ENCODE results near the gene CCDC185. TPM values are rescaled to one million over a fixed set of nuclear protein-coding genes. Genes with fewer than 3 reads are reported as not detected.

The CCDC185 gene
- total and polyA plus RNA-seq, 10 of the 15 experiments (the other 5 are each of a cell fraction or from before 2014, with no cell fraction given) = not detected

DNA sequence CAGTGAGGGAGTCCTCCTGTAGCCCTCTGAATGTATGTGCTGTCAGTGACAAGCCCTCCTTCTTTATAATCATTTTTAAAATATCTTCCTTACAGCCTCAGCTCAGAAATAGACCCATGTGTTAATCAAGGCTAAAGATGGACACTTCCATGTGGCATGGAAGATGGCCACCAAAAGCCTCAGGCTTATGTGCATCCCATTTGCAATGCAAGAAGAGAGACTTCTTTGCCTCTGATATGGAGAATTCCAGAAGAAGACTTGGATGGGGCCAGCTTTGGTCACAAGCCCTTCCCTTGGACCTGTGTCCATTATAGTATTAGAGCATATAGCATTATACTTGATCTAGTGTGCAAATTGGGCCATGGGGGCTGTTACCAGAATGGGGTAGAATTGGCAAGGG is 18.5 kb downstream of the CCDC185 start:
- H3K9ac ChIP-seq (ENCODE audit: control insufficient read depth, insufficient read depth, low read length) = no peak overlapping the region
- H3K9me3 ChIP-seq (replicated peaks; ENCODE audit: control insufficient read depth, insufficient read depth, low read length) = no peaks in the 10 kb centered on the region
- intact Hi-C loops (cut with micrococcal nuclease; ENCODE audit: unreplicated experiment) (no loop called here), in situ Hi-C loops (cut with MboI) (no loop called here)
- H3K27ac ChIP-seq (ENCODE audit: control insufficient read depth, insufficient read depth) = no peak overlapping the region
- ChIA-PET RAD21 (ENCODE audit: unreplicated experiment) (no interaction called here), CTCF (interaction anchor here (1.5 kb wide), 1 partner anchor 288 kb away, joined by 6 read pairs; no protein-coding TSS in a partner anchor), POLR2A (no interaction called here), SMC1A (ENCODE audit: uncharacterized antibody, unreplicated experiment) (no interaction called here)
- H4K20me1 ChIP-seq (ENCODE audit: control insufficient read depth, insufficient read depth) = no peaks in the 10 kb centered on the region
- no peaks in the 10 kb centered on the region; a peak in 1 of 4 replicates for H3K27me3 ChIP-seq (replicated peaks in 1 of 2; ENCODE audit: control insufficient read depth in 2 of 2, insufficient read depth in 2 of 2, low read length in 1 of 2)
- no peaks in the 10 kb centered on the region for H3K36me3 ChIP-seq (ENCODE audit: control insufficient read depth in 2 of 2, insufficient read depth in 2 of 2, low read length in 1 of 2)
- H3K4me3 ChIP-seq = no peak overlapping the region
- BruUV-seq (replicated peaks) = no TSS peak
- H3K4me1 ChIP-seq (ENCODE audit: control insufficient read depth, insufficient read depth, low read length) = no peaks in the 10 kb centered on the region
- FAIRE-seq (no peak), DNase-seq (ENCODE audit: low read depth, low spot score) (no peak), ATAC-seq (no peak)
- no peak overlapping the region for H3K4me2 ChIP-seq (ENCODE audit: control insufficient read depth, insufficient read depth)
- TF ChIP-seq, protein P1, sequence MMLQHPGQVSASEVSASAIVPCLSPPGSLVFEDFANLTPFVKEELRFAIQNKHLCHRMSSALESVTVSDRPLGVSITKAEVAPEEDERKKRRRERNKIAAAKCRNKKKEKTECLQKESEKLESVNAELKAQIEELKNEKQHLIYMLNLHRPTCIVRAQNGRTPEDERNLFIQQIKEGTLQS (IDR thresholded peaks at IDR 0.05; ENCODE audit: borderline replicate concordance, extremely low read depth, low read depth, low read length) = no peak
- TF ChIP-seq, protein P2, sequence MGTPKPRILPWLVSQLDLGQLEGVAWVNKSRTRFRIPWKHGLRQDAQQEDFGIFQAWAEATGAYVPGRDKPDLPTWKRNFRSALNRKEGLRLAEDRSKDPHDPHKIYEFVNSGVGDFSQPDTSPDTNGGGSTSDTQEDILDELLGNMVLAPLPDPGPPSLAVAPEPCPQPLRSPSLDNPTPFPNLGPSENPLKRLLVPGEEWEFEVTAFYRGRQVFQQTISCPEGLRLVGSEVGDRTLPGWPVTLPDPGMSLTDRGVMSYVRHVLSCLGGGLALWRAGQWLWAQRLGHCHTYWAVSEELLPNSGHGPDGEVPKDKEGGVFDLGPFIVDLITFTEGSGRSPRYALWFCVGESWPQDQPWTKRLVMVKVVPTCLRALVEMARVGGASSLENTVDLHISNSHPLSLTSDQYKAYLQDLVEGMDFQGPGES (IDR thresholded peaks at IDR 0.05) = no peak
- TF ChIP-seq, protein P3, sequence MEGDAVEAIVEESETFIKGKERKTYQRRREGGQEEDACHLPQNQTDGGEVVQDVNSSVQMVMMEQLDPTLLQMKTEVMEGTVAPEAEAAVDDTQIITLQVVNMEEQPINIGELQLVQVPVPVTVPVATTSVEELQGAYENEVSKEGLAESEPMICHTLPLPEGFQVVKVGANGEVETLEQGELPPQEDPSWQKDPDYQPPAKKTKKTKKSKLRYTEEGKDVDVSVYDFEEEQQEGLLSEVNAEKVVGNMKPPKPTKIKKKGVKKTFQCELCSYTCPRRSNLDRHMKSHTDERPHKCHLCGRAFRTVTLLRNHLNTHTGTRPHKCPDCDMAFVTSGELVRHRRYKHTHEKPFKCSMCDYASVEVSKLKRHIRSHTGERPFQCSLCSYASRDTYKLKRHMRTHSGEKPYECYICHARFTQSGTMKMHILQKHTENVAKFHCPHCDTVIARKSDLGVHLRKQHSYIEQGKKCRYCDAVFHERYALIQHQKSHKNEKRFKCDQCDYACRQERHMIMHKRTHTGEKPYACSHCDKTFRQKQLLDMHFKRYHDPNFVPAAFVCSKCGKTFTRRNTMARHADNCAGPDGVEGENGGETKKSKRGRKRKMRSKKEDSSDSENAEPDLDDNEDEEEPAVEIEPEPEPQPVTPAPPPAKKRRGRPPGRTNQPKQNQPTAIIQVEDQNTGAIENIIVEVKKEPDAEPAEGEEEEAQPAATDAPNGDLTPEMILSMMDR (IDR thresholded peaks at IDR 0.05 in 2 of 3, conservative IDR thresholded peaks at IDR 0.05 in 1 of 3; ENCODE audit: control insufficient read depth in 2 of 3, extremely low read depth in 1 of 3, insufficient read depth in 1 of 3, low read depth in 3 of 3, low read length in 3 of 3) = no peak
- TF ChIP-seq CREM (IDR thresholded peaks at IDR 0.05; ENCODE audit: low read depth) (no peak), ZNF622 (IDR thresholded peaks at IDR 0.05) (no peak), ETV6 (conservative IDR thresholded peaks at IDR 0.05 in 1 of 2, IDR thresholded peaks at IDR 0.05 in 1 of 2; ENCODE audit: borderline replicate concordance in 1 of 2, low read depth in 1 of 2) (no peak), YBX1 (IDR thresholded peaks at IDR 0.05) (no peak), CHD4 (IDR thresholded peaks at IDR 0.05) (no peak), TARDBP (IDR thresholded peaks at IDR 0.05; ENCODE audit: borderline replicate concordance) (no peak), POLR2AphosphoS5 (IDR thresholded peaks at IDR 0.05; ENCODE audit: low read length) (no peak), ZNF217 (IDR thresholded peaks at IDR 0.05) (no peak), TAF1 (IDR thresholded peaks at IDR 0.05; ENCODE audit: borderline replicate concordance, low read depth, low read length) (no peak), HDGF (IDR thresholded peaks at IDR 0.05) (no peak), CBFB (IDR thresholded peaks at IDR 0.05; ENCODE audit: low read depth) (no peak), GABPA (IDR thresholded peaks at IDR 0.05; ENCODE audit: low read depth) (no peak), DPF2 (IDR thresholded peaks at IDR 0.05) (no peak), RFX5 (IDR thresholded peaks at IDR 0.05; ENCODE audit: low read depth, low read length) (no peak), MTA3 (IDR thresholded peaks at IDR 0.05; ENCODE audit: borderline replicate concordance, low read length) (no peak)
- TF ChIP-seq, protein P4, sequence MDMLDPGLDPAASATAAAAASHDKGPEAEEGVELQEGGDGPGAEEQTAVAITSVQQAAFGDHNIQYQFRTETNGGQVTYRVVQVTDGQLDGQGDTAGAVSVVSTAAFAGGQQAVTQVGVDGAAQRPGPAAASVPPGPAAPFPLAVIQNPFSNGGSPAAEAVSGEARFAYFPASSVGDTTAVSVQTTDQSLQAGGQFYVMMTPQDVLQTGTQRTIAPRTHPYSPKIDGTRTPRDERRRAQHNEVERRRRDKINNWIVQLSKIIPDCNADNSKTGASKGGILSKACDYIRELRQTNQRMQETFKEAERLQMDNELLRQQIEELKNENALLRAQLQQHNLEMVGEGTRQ (IDR thresholded peaks at IDR 0.05; ENCODE audit: borderline replicate concordance, low read depth, low read length) = no peak
- TF ChIP-seq, protein P5, sequence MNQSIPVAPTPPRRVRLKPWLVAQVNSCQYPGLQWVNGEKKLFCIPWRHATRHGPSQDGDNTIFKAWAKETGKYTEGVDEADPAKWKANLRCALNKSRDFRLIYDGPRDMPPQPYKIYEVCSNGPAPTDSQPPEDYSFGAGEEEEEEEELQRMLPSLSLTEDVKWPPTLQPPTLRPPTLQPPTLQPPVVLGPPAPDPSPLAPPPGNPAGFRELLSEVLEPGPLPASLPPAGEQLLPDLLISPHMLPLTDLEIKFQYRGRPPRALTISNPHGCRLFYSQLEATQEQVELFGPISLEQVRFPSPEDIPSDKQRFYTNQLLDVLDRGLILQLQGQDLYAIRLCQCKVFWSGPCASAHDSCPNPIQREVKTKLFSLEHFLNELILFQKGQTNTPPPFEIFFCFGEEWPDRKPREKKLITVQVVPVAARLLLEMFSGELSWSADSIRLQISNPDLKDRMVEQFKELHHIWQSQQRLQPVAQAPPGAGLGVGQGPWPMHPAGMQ (IDR thresholded peaks at IDR 0.05; ENCODE audit: borderline replicate concordance) = no peak
- no peaks in the 10 kb centered on the region for H3K79me2 ChIP-seq (ENCODE audit: control insufficient read depth, insufficient read depth, low read length)
- H2AFZ ChIP-seq (ENCODE audit: control insufficient read depth, low read depth, low read length) = no peak overlapping the region
